ENCODE results near the gene LENG1.

LENG1 gene

GRCh38 chr19:54137699-54138488 is 21.6 kb downstream of the LENG1 start, which contains the start of gene CNOT3:
Gene CNOT3 (plus strand): TSS chr19:54137762. CDS start chr19:54142979, 5,217 bp downstream.
- DNase-seq: no peak

GRCh38 chr19:54136864-54137698 is 22.4 kb downstream of the LENG1 start:
- peak; percentile 99 for DNase-seq

- DNase-seq: no peak
Observed at GRCh38 chr19:54136086-54136863, 23.2 kb downstream of the LENG1 start.

- no peak for DNase-seq
Observed at GRCh38 chr19:54133957-54134590, 25.4 kb downstream of the LENG1 start.

- no peak for DNase-seq
Observed at GRCh38 chr19:54133312-54133956, 26.1 kb downstream of the LENG1 start.

- DNase-seq: no peak
Observed at GRCh38 chr19:54129617-54129996, 29.9 kb downstream of the LENG1 start.

- DNase-seq: no peak
Observed at GRCh38 chr19:54128796-54129616, 30.5 kb downstream of the LENG1 start.

GRCh38 chr19:54128441-54128725 is 31.1 kb downstream of the LENG1 start:
- DNase-seq: no peak

GRCh38 chr19:54127688-54128440 is 31.7 kb downstream of the LENG1 start:
- DNase-seq: no peak

- no peak for DNase-seq
Observed at GRCh38 chr19:54125713-54126112, 33.8 kb downstream of the LENG1 start.

- DNase-seq: no peak
Observed at GRCh38 chr19:54124393-54124792, 35.1 kb downstream of the LENG1 start.

GRCh38 chr19:54123682-54124081 is 35.8 kb downstream of the LENG1 start:
- DNase-seq: no peak

GRCh38 chr19:54121259-54121658 is 38.3 kb downstream of the LENG1 start:
- no peak for DNase-seq

GRCh38 chr19:54115109-54116063 is 44.1 kb downstream of the LENG1 start, which contains the start of the genes PRPF31 and TFPT:
Gene PRPF31 (plus strand): TSS chr19:54115754. CDS start chr19:54118279, 2,525 bp downstream.
Gene TFPT (minus strand): TSS chr19:54115657. CDS start chr19:54115269, 388 bp downstream.
- peak; percentile 96 to 97 for DNase-seq

- peak in 1 of 2 experiments; percentile 17 for DNase-seq
Observed at GRCh38 chr19:54114340-54115108, 45.0 kb downstream of the LENG1 start.

GRCh38 chr19:54109651-54110050 is 49.9 kb downstream of the LENG1 start:
- no peak for DNase-seq

- DNase-seq: no peak
Observed at GRCh38 chr19:54108496-54108895, 51.0 kb downstream of the LENG1 start.

GRCh38 chr19:54107876-54108490 is 51.5 kb downstream of the LENG1 start:
- no peak for DNase-seq
